ENCODE measurements around the gene ARFGAP1.
"Not testable (repeated sequence)": the region's sequence is repeated elsewhere in the genome, so short reads cannot be mapped to it uniquely, and the experiment has no call there.

ARFGAP1 gene

DNA sequence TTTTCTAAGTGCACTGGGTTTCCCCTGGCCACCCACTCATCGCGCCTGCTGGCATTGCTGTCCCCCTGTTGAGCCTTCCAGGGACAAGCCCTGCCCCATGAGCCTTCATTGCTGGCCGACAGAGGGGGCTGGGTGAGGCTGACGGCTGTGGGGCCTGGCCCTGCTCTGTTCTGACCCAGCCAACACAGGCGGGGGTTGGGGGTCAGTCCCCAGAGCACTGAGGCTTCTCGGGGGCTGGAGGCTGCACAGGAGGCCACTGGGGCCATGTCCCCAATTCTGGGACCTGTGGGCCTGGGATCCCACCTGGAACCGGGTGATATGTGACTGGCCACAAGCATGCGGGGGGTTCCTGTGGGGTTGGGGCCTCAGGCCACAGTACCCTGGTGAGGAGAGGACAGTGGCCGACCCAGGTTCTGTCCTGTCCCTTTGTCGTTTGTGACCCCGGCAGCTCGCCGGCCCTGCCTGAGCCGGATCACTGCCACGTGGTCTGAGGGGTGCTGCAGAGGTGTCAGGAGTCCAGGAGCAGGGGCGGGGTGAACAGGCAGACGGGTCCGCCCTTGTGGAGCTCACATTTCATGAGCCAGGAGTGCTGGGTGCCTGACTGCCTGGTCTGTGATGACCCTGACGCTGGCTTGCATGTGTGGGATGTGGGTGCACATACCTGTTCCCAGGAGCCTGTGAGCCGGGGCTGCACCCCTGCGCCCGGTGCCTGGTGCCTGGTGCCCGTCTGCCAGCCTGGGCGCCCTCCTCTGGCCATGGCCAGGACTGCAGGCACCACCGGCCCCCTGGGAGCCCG, 18.3 kb downstream of the ARFGAP1 start:
- peak in 1 of 2 donors; percentile 56 for DNase-seq (ENCODE audit: low read depth in 2 of 2)

DNA sequence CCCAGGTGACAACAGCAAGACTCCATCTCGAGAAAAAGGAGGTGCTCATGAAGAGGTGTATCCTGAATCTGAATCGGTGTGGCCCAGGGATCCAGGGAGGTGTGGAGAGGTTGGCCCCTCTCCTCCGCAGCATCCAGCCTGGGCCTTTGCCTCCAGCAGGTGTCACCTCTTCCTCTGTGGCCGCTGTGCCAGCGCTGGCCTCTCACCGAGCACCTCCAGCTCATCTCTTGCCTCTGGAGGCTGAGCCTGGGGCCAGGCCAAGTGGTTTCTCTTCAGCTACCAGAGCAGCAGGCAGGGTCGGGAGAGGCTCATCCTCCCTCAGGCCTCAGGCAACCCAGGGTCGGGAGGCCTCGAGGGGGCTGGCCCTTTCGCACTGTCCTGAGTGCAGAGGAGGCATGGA, 19.2 kb downstream of the ARFGAP1 start:
- no peak for DNase-seq (ENCODE audit: low read depth in 2 of 2)

DNA sequence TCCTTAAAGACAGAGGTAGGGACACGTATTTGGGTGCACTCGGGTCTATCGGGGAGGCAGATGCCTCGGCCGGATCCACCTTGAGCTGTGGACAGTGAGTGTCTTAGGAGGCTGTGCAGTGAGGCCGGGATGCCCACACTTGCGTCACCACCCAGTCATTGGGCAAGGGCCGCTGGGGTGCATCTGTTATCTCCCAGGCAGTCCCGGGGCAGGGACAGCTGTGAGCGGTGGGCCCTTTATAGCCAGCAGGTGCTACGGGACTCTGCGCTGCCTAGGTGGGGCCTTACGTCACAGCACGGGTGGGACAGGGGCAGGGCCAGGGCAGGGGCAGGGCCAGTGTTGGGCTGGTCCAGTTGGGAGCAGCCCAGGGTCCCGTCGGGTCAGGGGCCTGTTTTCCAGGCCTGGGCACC, 19.7 kb downstream of the ARFGAP1 start:
- DNase-seq (ENCODE audit: low read depth in 2 of 2) = no peak

DNA sequence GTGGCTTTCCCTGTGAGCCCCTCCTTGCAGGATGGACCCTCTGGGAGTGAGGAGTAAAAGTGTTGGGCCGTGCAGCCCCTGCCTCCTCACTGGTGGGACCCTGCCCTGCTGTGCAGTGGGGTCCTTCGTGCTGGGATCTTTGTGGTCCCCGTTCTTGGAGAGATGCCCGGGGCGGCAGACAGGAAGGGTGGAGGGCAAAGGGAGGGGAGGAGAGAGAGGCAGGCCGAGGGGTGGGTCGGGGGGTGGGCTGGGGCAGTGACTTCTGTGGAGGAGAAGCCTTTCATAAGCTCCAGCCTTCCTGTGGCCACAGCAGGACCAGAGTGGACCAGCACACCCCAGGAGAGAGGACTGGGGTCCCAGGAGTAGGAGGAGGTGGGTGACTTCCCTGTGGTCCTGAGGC, 20.3 kb downstream of the ARFGAP1 start, which contains the start of gene COL20A1:
TSS of gene COL20A1 (plus strand) at position 283 of the 400 bp plus-strand sequence. CDS start 1,922 bp downstream, outside the sequence.
- DNase-seq (ENCODE audit: low read depth in 2 of 2) = no peak

DNA sequence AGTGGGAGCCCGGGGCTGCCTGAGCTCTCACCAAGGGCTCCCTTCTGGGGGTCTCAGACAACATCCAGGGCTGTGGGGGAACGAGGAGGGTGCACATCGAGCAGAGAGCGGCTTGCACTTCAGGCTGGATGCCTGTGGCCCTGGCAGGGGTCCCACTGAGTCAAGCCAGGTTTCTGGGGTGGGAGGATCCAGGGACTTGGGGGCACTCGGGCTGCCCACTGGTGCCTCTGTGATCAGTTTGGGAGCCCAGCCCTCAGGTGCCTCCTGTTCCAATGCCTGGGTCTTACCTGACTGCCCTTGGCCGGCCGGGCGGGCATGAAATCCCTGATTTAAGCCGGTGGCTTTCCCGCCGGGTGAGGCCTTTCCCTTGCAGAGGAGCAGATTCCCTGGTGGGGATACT, 20.8 kb downstream of the ARFGAP1 start:
- DNase-seq (ENCODE audit: low read depth in 2 of 2) = no peak

DNA sequence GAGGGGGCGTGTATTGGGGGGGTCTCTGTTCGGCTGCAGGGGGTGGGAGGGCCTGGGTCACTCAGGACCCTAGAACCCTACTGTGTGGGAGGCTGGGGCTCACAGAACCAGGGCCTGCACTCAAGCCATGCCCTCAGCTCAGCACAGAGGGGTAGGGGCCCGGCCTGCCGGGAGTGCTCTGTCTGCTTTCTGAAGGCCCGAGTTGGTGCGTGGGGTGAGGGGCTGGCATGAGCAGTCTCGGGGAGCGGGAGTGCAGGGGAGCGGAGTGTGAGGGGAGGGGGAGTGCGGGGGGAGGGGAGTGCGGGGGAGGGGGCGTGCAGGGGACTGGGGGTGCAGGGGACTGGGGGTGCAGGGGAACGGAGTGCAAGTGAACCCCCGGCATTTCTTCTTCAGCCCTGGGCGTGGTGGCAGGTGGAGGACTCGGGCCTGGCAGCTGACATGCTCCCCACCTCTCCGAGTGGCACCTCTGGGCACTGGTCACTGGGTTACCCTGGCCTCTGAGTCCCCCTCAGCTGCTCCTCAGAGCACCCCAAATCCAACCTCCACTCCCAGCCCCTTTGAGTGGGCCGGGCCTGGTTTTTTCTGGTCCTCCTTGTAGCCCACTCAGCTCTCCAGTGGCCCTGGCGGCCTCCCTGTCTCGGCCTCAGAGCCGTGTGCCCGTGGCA, 21.4 kb downstream of the ARFGAP1 start:
- DNase-seq (ENCODE audit: low read depth in 2 of 2) = no peak

DNA sequence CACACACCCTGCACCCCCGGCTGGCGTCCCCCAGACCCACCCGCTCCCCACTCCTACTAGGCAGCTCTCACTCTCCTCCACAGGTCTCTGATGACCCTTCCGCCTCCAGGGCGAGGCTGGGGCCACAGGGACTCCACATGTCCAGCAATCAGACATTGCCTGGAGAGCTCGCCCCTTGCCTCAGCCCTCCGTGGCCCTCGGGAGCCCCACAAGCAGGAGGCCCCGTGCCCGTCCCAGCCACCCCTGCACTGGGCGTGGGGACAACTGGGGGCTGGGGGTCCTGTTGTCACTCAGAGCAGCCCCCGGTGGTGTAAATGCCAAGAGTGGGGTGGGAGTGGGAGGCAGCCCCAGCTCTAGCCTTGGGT, 21.9 kb downstream of the ARFGAP1 start:
- no peak for DNase-seq (ENCODE audit: low read depth in 2 of 2)

DNA sequence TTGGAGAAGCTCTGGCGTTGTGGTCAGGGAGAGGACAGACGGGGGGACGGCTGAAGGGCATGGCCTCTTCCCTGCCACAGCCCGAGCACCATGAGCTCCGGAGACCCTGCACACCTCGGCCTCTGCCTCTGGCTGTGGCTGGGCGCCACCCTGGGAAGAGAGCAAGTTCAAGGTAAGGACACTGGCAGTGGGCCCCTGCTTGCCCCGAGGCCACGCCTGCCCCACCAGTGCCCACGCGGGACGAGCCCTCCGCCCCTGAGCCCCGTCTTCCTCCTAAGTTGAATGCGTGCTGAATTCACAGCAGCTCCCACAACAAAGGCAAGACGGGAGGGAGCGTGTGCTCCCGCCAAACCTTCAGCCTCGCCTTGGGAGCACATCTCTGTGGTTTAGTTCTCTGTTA, 22.4 kb downstream of the ARFGAP1 start:
- DNase-seq (ENCODE audit: low read depth in 2 of 2) = no peak

DNA sequence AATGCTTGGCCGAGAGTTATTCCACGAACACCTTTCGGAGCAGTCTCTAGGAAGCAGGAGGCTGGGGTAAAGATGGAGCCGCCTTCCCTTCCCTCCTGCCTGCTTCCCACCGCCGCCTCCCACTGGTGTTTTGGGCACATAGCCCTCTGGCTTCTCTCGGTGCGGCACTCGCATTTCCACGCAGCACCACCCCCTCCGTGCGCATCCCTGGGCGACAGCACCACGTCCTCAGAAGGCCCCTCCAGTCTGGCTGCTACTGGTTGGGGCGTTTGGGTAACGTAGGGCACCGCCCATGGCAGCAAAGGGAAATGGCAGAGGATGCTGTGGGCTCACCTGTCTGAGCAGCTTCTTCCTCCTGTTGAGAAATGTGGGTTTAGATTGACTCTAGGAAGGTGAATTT, 22.8 kb downstream of the ARFGAP1 start:
- no peak for DNase-seq (ENCODE audit: low read depth in 2 of 2)

DNA sequence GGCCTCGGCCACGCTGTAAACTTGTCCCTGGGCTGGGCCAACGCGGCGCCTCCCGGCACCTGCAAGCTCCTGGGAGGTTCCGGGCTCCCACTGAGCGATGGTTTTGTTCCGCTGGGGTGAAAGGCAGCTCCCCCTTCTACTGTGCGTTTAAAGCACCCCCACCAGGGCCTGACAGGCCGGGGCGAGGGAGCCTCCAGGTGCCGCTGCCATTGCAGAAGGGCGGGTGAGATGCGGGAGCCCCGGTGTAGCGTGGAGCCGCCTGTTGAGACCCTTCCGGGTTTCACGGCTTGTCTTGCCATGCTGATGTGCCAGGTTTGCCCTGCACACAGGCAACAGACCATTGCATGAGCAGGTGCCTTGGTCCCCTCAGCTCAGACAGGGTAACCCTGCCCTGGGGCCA, 23.2 kb downstream of the ARFGAP1 start:
- no peak for DNase-seq (ENCODE audit: low read depth in 2 of 2)

DNA sequence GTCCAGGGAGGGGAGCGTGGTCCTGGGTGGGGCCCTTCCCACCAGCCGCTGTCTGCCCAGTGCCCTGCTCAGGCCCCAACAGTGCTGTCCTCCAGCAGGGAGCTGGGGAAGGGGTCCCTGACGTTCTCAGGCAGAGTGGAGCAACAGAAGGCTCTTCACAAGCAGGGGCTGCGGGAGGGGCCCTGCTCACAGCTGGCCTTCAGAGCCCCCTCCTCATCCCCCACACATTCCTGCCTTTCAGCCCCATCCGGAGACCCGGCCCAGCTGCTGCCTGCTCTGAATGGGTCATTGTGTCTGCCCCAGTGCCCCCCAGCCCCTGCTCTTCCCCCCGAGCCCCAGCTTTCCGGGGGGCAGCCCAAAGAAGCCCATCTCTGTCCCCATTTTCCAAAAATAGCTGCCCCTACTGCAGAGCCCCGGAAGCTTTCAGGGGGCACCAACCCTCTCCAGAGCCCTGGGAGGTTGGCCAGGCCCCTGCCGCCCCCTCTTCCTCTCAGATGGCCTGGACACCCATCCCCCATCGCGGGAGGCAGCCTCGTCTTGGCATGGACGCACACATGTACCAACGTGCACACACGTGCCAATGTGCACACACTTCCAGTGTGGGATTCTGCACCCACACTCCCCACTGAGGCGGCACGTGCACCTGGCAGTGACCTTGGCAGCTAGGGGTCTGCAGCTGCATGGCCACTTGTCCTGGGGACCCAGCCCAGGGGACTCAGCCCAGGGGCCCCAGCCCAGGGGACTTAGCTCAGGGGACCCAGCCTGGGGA, 24.1 kb downstream of the ARFGAP1 start:
- DNase-seq (ENCODE audit: low read depth in 2 of 2) = no peak

DNA sequence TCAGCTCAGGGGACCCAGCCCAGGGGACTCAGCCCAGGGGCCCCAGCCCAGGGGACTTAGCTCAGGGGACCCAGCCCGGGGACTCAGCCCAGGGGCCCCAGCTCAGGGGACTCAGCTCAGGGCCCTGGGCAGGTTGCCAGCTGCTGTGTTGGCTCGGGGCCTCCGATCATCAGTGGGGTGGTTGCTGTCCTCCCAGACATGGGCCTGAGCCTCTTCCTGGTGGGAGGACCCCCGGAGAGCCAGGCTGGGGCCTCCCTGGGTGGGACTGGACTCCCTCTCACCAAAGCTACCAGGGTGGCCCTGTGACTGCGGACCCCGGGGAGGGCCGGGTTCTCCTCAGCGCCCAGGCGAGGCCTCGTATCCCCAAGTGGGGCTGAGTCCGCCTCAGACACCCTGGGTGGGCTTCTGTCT, 24.8 kb downstream of the ARFGAP1 start:
- DNase-seq (ENCODE audit: low read depth in 2 of 2) = no peak

DNA sequence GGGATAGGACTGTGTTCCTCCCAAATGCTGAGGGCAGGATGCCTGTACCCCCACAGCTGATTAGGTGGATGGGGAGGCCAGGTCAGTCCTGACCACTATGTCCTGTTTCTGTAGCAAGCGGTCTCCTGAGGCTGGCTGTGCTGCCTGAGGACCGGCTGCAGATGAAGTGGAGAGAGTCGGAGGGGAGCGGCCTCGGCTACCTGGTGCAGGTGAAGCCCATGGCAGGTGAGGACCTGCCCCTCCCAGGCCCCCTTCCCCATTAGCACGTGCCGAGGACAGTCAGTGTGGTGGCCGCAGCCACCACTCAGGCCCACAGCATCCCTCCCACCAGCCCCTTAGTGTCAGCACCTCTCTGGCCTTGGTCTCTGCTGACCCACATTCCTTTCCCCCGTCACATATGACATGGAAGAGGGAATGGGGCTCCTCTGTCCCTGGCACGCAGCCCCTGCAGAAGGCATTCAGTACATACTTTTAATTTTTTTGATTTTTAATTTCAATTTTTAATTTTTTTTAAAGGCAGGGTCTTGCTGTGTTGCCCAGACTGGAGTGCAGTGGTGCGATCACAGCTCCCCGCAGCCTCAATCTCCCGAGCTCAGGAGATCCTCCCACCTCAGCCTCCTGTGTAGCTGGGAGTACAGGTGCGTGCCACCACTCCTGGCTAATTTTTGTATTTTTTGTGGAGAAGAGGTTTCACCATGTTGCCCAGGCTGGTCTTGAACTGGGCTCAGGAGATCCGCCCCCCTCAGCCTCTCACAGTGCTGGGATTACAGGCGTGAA, 25.4 kb downstream of the ARFGAP1 start:
- DNase-seq (ENCODE audit: low read depth in 2 of 2) = no peak

DNA sequence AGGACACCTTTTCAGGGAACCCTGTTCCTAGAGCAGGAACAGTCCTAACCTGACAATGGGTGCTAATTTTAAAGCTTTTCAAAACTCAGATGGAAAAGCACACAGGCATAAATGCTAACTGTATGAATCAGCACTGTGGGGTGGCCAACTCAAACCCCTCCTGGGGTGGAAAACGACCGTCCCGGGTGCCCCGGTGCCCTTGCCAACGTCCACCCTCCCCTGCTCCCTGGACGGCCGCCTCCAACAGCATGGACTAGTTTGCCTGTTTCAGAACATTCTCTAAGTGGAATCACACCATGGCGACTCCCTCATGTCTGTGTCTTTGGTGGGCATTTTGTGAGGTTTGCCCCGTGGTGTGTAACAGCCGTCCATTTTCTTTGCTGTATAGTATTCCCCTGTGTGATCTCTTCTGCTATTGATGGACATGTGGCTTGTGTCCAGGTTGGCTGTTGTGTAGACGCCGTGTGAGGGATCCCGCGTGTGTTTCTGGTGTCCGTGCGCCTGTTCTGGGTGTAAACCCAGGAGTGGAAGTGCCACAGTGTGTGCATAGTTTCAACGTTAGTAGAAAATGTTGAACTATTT, 26.2 kb downstream of the ARFGAP1 start:
- DNase-seq (ENCODE audit: low read depth in 2 of 2) = no peak

DNA sequence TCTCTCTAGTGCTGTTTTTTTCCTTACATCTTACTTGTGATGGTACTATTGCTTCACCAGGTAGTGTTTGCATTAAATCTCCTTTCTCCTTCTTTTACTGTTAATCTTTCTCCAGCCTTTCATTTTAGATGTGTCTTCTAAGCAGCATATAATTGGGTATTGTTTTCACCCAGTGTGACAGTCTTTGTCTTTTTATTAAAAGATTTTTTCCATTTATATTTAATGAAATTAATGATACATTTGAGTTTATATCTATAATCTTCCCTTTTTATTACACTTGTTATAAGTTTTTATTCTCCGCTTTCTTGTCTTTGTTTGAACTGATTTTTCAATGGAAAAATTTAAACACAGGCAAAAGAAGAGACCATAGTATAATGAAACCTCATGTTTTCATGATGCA, 29.1 kb downstream of the ARFGAP1 start:
- DNase-seq (ENCODE audit: low read depth in 2 of 2) = no peak

DNA sequence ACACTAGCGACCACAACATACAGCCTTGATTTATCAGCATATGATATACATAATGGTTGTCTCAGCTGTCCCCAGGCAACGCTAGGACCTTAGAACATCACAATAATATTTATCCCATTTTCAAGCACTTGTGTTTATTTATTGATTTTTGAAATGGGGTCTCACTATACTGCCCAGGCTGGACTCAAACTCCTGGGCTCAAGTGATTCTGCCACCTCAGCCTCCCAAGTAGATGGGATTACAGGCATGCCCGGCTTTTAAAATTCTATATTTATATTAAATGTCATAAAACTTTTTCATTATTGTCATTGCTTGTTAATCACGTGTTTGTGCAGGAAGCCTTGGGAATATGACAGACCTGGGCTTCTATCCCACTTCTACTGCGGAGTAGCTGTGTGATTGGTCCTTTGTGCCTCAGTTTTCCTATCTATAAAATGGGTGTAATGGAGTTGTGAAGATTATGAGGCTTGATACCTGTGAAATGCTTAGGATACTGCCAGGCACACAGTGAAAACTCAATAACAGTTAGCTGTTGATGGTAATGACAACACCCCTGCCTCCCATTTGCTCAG, 30.6 kb downstream of the ARFGAP1 start:
- DNase-seq (ENCODE audit: low read depth in 2 of 2) = no peak

DNA sequence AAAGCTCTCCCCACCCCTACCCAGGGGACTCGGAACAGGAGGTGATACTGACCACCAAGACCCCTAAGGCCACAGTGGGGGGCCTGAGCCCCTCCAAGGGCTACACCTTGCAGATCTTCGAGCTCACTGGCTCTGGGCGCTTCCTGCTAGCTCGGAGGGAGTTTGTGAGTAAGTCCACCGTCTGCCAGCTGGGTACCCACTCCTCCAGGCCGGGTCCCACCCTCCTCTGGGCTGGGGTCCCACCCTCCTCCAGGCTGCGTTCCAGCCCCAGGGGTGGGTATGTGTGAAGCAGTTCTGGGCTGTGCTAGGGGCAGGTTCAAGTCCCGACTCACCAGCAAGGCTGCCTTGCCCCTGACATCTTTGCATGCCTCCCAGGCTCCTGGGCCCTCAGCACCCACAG, 32.8 kb downstream of the ARFGAP1 start:
- no peak for DNase-seq (ENCODE audit: low read depth in 2 of 2)

DNA sequence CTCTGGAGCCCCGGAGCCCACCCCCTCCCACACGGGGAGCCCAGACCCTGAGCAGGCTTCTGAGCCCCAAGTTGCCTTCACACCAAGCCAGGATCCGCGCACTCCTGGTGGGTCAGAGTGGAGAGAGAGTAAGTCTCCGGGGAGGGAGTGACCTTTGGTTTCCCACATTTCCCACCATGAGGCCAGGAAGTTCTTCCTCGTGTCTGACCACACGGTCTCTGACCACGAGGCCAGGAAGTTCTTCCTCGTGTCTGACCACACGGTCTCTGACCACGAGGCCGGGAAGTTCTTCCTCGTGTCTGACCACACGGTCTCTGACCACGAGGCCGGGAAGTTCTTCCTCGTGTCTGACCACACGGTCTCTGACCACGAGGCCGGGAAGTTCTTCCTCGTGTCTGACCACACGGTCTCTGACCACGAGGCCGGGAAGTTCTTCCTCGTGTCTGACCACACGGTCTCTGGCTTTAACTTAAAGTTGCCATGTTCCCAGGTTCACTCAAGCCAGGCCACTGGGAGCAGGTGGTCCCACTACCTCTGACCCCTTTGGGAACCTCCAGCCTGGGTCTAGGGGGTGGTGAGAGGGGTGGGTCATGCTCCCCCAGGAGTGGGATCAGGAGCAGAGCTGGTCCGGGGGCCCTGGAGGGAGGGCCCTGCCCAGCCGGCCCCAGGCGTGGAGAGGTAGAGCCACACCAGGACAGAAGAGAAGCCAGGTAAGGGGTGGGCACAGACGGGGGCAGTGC, 33.5 kb downstream of the ARFGAP1 start:
- not testable (repeated sequence) for DNase-seq (ENCODE audit: low read depth in 2 of 2)

DNA sequence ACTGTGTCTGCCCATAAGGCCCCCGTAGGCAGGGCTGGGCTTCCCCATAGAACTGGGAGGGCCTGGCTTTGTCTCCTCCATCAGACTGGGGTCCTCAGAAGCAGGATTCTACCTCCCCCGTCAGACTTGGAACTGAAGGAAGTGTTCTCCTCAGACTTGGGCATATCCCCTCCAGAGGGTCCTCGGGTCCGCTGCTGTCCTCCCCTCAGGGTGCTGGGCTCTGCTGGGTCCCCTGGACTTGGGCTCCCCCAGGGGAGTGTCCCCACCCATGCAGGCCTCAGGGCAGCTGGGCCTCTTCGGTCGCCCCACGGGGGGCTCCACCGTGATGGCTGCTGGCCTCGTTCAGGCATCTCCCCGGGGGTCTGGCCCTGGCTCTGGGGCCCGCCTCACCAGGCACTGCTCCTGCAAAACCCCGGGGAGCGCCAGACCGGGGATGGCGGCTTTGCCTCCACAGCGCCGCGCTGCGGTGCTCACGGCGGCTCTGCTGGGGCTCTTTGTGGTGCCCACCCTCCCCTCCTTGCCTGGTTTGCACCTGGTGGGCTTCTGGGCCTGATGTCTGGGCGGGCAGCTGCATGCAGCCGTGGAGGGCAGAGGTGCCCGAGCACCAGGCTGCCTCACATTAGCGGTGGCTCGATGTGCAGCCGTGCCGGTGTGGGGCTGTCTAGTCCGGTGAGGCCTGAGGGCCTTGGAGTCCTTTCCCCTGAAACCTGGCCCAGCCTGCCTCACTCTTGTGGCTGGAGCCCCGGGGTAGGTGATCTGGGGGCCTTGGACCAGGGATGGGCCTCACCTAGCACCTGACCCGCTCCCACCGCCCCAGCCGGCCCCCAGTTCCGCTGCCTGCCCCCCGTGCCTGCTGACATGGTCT, 34.3 kb downstream of the ARFGAP1 start:
- DNase-seq (ENCODE audit: low read depth in 2 of 2) = no peak
